Medulla oblongata (tissue), 1 donor: ENCODE data around the gene RBM12.
"Not testable (repeated sequence)": the region's sequence is repeated elsewhere in the genome, so short reads cannot be mapped to it uniquely, and the experiment has no call there.

Experiments used
- DNase-seq: peaks from one replicate; pipeline ENCODE4 v3.0.0-alpha.2; 2015; ENCODE audit errors: extremely low spot score

RBM12 gene

GRCh38 chr20:35699127-35699956 lies 34.6 kb upstream of the RBM12 start, which contains the start of the genes NFS1 and ROMO1:
Gene NFS1, minus strand, starts transcription at chr20:35699352. Its CDS starts 64 bp downstream, at chr20:35699288.
Gene ROMO1, plus strand, starts transcription at chr20:35699405. Its CDS starts 228 bp downstream, at chr20:35699633.
- DNase-seq, result peak; percentile 87

GRCh38 chr20:35698298-35699126 lies 33.8 kb upstream of the RBM12 start:
- no peak for DNase-seq

GRCh38 chr20:35697696-35698297 lies 33.1 kb upstream of the RBM12 start:
- no peak for DNase-seq

GRCh38 chr20:35695978-35696377 lies 31.3 kb upstream of the RBM12 start:
- no peak for DNase-seq

- DNase-seq, result no peak
Observed at GRCh38 chr20:35695245-35695749, 30.6 kb upstream of the RBM12 start.

- DNase-seq, result no peak
Observed at GRCh38 chr20:35690265-35690664, 25.6 kb upstream of the RBM12 start.

- not testable (repeated sequence) for DNase-seq
Observed at GRCh38 chr20:35686872-35687271, 22.2 kb upstream of the RBM12 start.

GRCh38 chr20:35685368-35685767 lies 20.7 kb upstream of the RBM12 start:
- not testable (repeated sequence) for DNase-seq

GRCh38 chr20:35681960-35682359 lies 17.3 kb upstream of the RBM12 start:
- DNase-seq, result no peak

- DNase-seq, result no peak
Observed at GRCh38 chr20:35680452-35681183, 15.9 kb upstream of the RBM12 start.

GRCh38 chr20:35674921-35675320 lies 10.2 kb upstream of the RBM12 start:
- DNase-seq, result no peak

- DNase-seq, result no peak
Observed at GRCh38 chr20:35673884-35674283, 9.2 kb upstream of the RBM12 start.

GRCh38 chr20:35669681-35670080 lies 5.0 kb upstream of the RBM12 start:
- DNase-seq, result no peak

GRCh38 chr20:35669221-35669620 lies 4.5 kb upstream of the RBM12 start:
- no peak for DNase-seq

- no peak for DNase-seq
Observed at GRCh38 chr20:35665949-35666288, 1.2 kb upstream of the RBM12 start.

GRCh38 chr20:35663516-35664465 lies 909 bp downstream of the RBM12 start:
- DNase-seq, result peak; percentile 51

- DNase-seq, result no peak
Observed at GRCh38 chr20:35662551-35662950, 2.1 kb downstream of the RBM12 start.

- no peak for DNase-seq
Observed at GRCh38 chr20:35661908-35662307, 2.8 kb downstream of the RBM12 start.

- DNase-seq, result no peak
Observed at GRCh38 chr20:35661053-35661452, 3.6 kb downstream of the RBM12 start.
